ENCODE results near the gene TENM4.

The TENM4 gene

GRCh38 chr11:78790784-78791183, 650.0 kb downstream of the TENM4 start:
- H3K4me3 Mint-ChIP-seq: no peak overlapping the region
- no peaks in the 10 kb centered on the region for H3K9me3 Mint-ChIP-seq (ENCODE audit: low read depth)
- no peaks in the 10 kb centered on the region for H3K4me1 Mint-ChIP-seq (ENCODE audit: low read depth)
- no peak overlapping the region for H3K27ac Mint-ChIP-seq
- no peaks in the 10 kb centered on the region for H3K36me3 Mint-ChIP-seq
- peaks cover 2% of the 10 kb centered on the region for H3K27me3 Mint-ChIP-seq

- H3K27me3 Mint-ChIP-seq: peaks cover under 1% of the 10 kb centered on the region
Measured at GRCh38 chr11:78789375-78789774, 651.5 kb downstream of the TENM4 start.

GRCh38 chr11:78788533-78788932, 652.3 kb downstream of the TENM4 start:
- Mint-ChIP-seq H3K4me1 (ENCODE audit: low read depth) (no peaks in the 10 kb centered on the region), H3K36me3 (no peaks in the 10 kb centered on the region), H3K27ac (no peak overlapping the region), H3K4me3 (no peak overlapping the region), H3K27me3 (no peaks in the 10 kb centered on the region), H3K9me3 (ENCODE audit: low read depth) (no peaks in the 10 kb centered on the region)

More at GRCh38 chr11:78789375-78789774, 651.5 kb downstream of the TENM4 start:
- no peaks in the 10 kb centered on the region for H3K4me1 Mint-ChIP-seq (ENCODE audit: low read depth)
- no peaks in the 10 kb centered on the region for H3K9me3 Mint-ChIP-seq (ENCODE audit: low read depth)
- H3K27ac Mint-ChIP-seq: no peak overlapping the region
- H3K36me3 Mint-ChIP-seq: no peaks in the 10 kb centered on the region
- no peak overlapping the region for H3K4me3 Mint-ChIP-seq

- no peak overlapping the region for H3K4me3 Mint-ChIP-seq
Measured at GRCh38 chr11:78787696-78788095, 653.1 kb downstream of the TENM4 start.

GRCh38 chr11:78786746-78787145, 654.1 kb downstream of the TENM4 start:
- Mint-ChIP-seq H3K36me3 (no peaks in the 10 kb centered on the region), H3K27me3 (no peaks in the 10 kb centered on the region), H3K27ac (no peak overlapping the region), H3K4me1 (ENCODE audit: low read depth) (no peaks in the 10 kb centered on the region), H3K4me3 (no peak overlapping the region), H3K9me3 (ENCODE audit: low read depth) (no peaks in the 10 kb centered on the region)

More at GRCh38 chr11:78787696-78788095, 653.1 kb downstream of the TENM4 start:
- Mint-ChIP-seq H3K27ac (no peak overlapping the region), H3K9me3 (ENCODE audit: low read depth) (no peaks in the 10 kb centered on the region), H3K4me1 (ENCODE audit: low read depth) (no peaks in the 10 kb centered on the region), H3K27me3 (no peaks in the 10 kb centered on the region), H3K36me3 (no peaks in the 10 kb centered on the region)

DNA sequence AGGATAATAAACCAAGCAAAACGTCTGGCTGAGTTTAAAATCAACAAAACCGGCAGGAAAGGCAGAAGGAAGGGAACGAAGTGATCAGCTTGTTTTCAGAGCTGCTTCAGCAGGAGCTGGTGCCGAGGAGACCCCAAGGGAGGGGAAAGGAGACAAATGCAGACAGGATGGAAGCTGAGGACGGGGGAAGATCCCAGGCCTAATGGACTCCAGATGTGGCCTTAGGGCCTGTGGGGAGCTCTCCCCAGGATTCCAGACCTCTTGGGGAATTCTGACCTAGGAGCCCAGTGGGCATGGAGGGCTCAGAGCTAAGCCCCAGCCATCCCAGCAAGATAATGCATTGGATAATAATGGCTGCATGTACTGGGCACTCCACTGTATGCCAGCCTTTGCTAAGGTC, 654.7 kb downstream of the TENM4 start:
- Mint-ChIP-seq H3K4me3 (no peak overlapping the region), H3K4me1 (ENCODE audit: low read depth) (no peaks in the 10 kb centered on the region), H3K9me3 (ENCODE audit: low read depth) (no peaks in the 10 kb centered on the region), H3K27ac (no peak overlapping the region), H3K36me3 (no peaks in the 10 kb centered on the region), H3K27me3 (no peaks in the 10 kb centered on the region)

DNA sequence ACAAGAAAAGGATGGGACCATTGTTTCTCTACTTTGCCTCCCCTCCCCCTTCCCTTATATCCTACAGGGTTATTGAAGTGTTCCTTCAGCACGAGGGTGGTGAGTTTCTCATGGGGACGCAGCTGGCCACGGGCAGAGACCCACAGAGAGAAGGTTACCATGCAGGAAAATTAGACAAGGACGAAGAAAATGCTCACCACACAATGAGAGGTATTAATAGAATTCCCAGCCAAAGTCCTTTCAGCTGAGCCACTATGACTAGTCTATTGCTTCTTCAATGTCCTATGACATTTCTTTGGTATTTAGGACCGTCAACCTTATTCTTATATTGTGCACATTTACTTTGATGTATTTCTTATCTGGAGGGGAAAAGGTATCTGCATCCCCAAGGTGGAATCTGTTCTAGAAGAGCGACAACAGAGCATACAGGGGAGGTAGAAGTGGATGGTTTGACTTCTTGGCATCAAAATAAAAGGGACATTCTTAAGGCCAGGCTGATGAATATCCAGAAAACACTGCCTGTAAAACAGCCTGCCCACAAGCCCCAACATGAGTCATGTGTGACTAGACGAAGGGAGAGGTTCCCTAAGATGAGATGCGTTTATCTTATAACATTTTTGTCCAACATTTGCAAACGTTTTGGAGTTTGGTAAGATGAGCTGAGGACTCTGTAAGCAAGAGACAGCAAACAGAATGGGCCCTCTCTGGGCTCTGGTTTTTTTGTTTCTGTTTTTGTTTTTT, 656.3 kb downstream of the TENM4 start:
- no peaks in the 10 kb centered on the region for H3K36me3 Mint-ChIP-seq
- no peak overlapping the region for H3K27ac Mint-ChIP-seq
- no peaks in the 10 kb centered on the region for H3K9me3 Mint-ChIP-seq (ENCODE audit: low read depth)
- H3K4me3 Mint-ChIP-seq: no peak overlapping the region
- H3K27me3 Mint-ChIP-seq: no peaks in the 10 kb centered on the region
- no peaks in the 10 kb centered on the region for H3K4me1 Mint-ChIP-seq (ENCODE audit: low read depth)

DNA sequence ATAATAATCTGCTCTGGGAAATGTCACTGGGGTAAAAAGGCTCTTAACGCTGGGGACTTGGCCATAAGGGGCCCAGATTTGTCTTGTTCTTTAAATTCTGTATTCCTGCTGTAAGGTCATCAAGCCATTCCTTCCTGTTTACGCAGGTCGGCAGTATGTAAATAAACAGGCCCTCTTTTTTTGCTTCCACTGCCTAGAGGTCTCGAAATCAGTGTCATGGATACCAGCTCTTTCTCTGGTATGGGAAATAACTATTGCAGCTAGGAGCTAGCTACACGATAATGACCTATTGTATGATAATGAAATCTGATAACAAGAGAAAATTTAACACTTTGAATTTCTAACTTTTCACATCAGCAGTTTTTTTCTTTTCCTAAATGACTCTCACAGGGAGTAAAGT, 657.0 kb downstream of the TENM4 start:
- H3K4me1 Mint-ChIP-seq (ENCODE audit: low read depth): no peaks in the 10 kb centered on the region
- H3K27ac Mint-ChIP-seq: no peak overlapping the region
- H3K4me3 Mint-ChIP-seq: no peak overlapping the region
- H3K36me3 Mint-ChIP-seq: no peaks in the 10 kb centered on the region
- no peaks in the 10 kb centered on the region for H3K9me3 Mint-ChIP-seq (ENCODE audit: low read depth)
- H3K27me3 Mint-ChIP-seq: no peaks in the 10 kb centered on the region

- Mint-ChIP-seq H3K4me1 (ENCODE audit: low read depth) (no peaks in the 10 kb centered on the region), H3K4me3 (no peak overlapping the region)
Measured at GRCh38 chr11:78783301-78783700, 657.5 kb downstream of the TENM4 start.

GRCh38 chr11:78782725-78783124, 658.1 kb downstream of the TENM4 start:
- no peak overlapping the region for H3K27ac Mint-ChIP-seq
- H3K4me1 Mint-ChIP-seq (ENCODE audit: low read depth): no peaks in the 10 kb centered on the region
- H3K9me3 Mint-ChIP-seq (ENCODE audit: low read depth): no peaks in the 10 kb centered on the region
- no peak overlapping the region for H3K4me3 Mint-ChIP-seq
- no peaks in the 10 kb centered on the region for H3K36me3 Mint-ChIP-seq
- no peaks in the 10 kb centered on the region for H3K27me3 Mint-ChIP-seq

More at GRCh38 chr11:78783301-78783700, 657.5 kb downstream of the TENM4 start:
- Mint-ChIP-seq H3K27me3 (no peaks in the 10 kb centered on the region), H3K36me3 (no peaks in the 10 kb centered on the region), H3K9me3 (ENCODE audit: low read depth) (no peaks in the 10 kb centered on the region), H3K27ac (no peak overlapping the region)

GRCh38 chr11:78780889-78781288, 659.9 kb downstream of the TENM4 start:
- Mint-ChIP-seq H3K9me3 (ENCODE audit: low read depth) (no peaks in the 10 kb centered on the region), H3K27me3 (no peaks in the 10 kb centered on the region), H3K36me3 (no peaks in the 10 kb centered on the region), H3K4me3 (no peak overlapping the region), H3K4me1 (ENCODE audit: low read depth) (no peaks in the 10 kb centered on the region), H3K27ac (no peak overlapping the region)

DNA sequence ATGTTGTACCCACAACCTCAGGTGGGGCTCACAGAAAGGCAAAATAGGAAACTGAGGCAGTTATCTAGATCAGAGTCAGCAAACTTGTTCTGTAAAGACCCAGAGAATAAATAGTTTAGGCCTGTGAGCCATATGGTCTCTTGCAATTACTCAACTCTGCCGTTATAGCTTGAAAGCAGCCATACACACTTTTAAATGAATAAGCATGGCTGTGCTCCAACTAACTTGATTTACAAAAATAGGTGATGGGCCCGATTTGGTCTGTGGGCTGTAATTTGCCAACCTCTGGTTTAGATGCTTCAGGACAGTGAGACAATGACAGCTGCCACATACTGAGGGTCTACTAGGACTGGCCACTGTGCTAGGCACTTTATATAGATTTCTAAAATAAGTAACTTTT, 667.3 kb downstream of the TENM4 start:
- no peak overlapping the region for H3K4me3 Mint-ChIP-seq
- H3K27me3 Mint-ChIP-seq: peaks cover 2% of the 10 kb centered on the region
- H3K4me1 Mint-ChIP-seq (ENCODE audit: low read depth): no peaks in the 10 kb centered on the region
- peaks cover 4% of the 10 kb centered on the region for H3K9me3 Mint-ChIP-seq (ENCODE audit: low read depth)
- H3K36me3 Mint-ChIP-seq: no peaks in the 10 kb centered on the region
- H3K27ac Mint-ChIP-seq: no peak overlapping the region

DNA sequence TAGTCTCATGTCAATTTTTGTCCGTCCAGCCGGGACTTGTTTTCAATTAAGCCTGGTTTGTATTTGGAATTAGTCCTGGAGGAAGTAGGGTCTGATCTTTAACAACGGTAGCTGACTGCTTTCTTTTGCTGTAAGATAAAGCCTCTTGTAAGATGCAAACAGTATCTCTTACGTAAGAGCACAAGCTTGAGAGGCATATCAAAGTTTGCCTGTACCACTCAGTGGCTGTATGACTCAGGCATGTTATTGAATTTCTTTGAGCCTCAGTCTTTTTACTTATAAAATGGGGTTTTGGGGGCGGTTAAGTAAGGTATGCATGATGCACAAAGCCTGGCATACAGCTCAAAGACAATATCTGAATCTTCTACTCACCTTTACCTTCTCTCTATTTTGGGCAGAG, 667.8 kb downstream of the TENM4 start:
- H3K27me3 Mint-ChIP-seq: peaks cover 2% of the 10 kb centered on the region
- peaks cover 4% of the 10 kb centered on the region for H3K9me3 Mint-ChIP-seq (ENCODE audit: low read depth)
- H3K36me3 Mint-ChIP-seq: no peaks in the 10 kb centered on the region
- H3K4me1 Mint-ChIP-seq (ENCODE audit: low read depth): no peaks in the 10 kb centered on the region
- H3K4me3 Mint-ChIP-seq: no peak overlapping the region
- H3K27ac Mint-ChIP-seq: no peak overlapping the region

GRCh38 chr11:78772186-78772585, 668.6 kb downstream of the TENM4 start:
- Mint-ChIP-seq H3K4me1 (ENCODE audit: low read depth) (no peaks in the 10 kb centered on the region), H3K27ac (no peak overlapping the region), H3K27me3 (peaks cover 2% of the 10 kb centered on the region), H3K36me3 (no peaks in the 10 kb centered on the region), H3K9me3 (ENCODE audit: low read depth) (peaks cover 4% of the 10 kb centered on the region), H3K4me3 (no peak overlapping the region)

DNA sequence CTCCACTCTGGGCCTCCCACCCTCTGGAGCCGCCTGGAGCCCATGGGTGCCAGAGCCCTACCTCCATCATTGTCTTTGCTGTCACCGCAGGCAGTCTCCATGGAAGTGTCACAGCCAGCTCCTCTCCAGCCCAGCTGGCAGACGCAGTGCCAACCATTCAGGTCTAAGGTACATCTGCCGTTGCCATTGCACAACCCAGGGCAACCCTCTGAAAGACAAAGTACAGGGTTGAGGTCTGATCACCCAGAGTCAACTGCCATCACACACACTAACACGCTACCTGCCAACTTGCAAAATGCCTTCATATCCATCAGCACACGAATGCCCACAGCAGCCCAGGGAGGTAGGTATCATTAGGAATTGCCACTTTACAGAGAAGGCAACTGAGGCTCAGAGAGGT, 669.9 kb downstream of the TENM4 start:
- H3K9me3 Mint-ChIP-seq (ENCODE audit: low read depth): peaks cover 4% of the 10 kb centered on the region
- no peaks in the 10 kb centered on the region for H3K36me3 Mint-ChIP-seq
- peaks cover 2% of the 10 kb centered on the region for H3K27me3 Mint-ChIP-seq
- no peak overlapping the region for H3K27ac Mint-ChIP-seq
- H3K4me3 Mint-ChIP-seq: no peak overlapping the region
- H3K4me1 Mint-ChIP-seq (ENCODE audit: low read depth): no peaks in the 10 kb centered on the region

DNA sequence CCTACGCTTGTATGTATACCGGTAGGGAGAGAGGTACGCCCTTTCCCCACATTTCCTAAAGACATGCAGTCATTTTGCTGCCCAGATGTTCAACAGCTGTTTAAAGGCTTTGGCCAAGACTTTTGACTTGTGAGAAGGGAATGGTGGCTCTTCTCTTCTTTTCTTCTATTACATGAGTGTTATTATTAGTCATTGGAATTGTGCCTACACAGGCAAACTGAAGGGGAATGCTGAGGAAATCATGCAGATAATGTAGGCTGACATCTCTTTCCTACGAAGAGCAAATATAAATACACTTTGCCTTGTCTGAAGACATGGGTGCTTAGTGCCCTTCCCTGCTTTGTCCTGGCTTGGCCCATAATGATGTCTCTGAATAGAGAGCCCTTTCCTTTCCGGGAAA, 671.9 kb downstream of the TENM4 start:
- Mint-ChIP-seq H3K4me1 (ENCODE audit: low read depth) (no peaks in the 10 kb centered on the region), H3K27me3 (peaks cover 2% of the 10 kb centered on the region), H3K36me3 (no peaks in the 10 kb centered on the region), H3K4me3 (no peak overlapping the region), H3K27ac (no peak overlapping the region), H3K9me3 (ENCODE audit: low read depth) (peaks cover 4% of the 10 kb centered on the region)
